NCI-H1105 (cell line): ENCODE results near the gene CNOT3.
"Not testable (repeated sequence)": the region's sequence is repeated elsewhere in the genome, so short reads cannot be mapped to it uniquely, and the experiment has no call there.

Source experiments
- DNase-seq: peaks from one replicate; lab custom pipeline; 2025; lab: John Stamatoyannopoulos, UW

Gene CNOT3

GRCh38 chr19:54171736-54172431, 34.3 kb downstream of the CNOT3 start:
- not testable (repeated sequence) for DNase-seq

- peak; percentile 77 for DNase-seq
Observed at GRCh38 chr19:54172471-54173358, 35.2 kb downstream of the CNOT3 start, which contains the start of gene TMC4. TSS of gene TMC4 (minus strand) at chr19:54173160. CDS start at chr19:54173117, 43 bp downstream.

GRCh38 chr19:54173359-54173699, 35.8 kb downstream of the CNOT3 start:
- no peak for DNase-seq

- no peak for DNase-seq
Observed at GRCh38 chr19:54173951-54174834, 36.6 kb downstream of the CNOT3 start.

GRCh38 chr19:54178581-54179261, 41.2 kb downstream of the CNOT3 start:
- no peak for DNase-seq

- no peak for DNase-seq
Observed at GRCh38 chr19:54179262-54179852, 41.8 kb downstream of the CNOT3 start.

- DNase-seq: peak; percentile 30
Observed at GRCh38 chr19:54179921-54180461, 42.4 kb downstream of the CNOT3 start.

- DNase-seq: no peak
Observed at GRCh38 chr19:54180691-54181091, 43.1 kb downstream of the CNOT3 start.

GRCh38 chr19:54181894-54182293, 44.3 kb downstream of the CNOT3 start:
- not testable (repeated sequence) for DNase-seq

GRCh38 chr19:54183431-54183830, 45.9 kb downstream of the CNOT3 start:
- DNase-seq: no peak

GRCh38 chr19:54186351-54186750, 48.8 kb downstream of the CNOT3 start:
- no peak for DNase-seq

GRCh38 chr19:54186934-54187381, 49.4 kb downstream of the CNOT3 start:
- DNase-seq: no peak

GRCh38 chr19:54188215-54188871, 50.8 kb downstream of the CNOT3 start:
- DNase-seq: no peak

- no peak for DNase-seq
Observed at GRCh38 chr19:54189145-54189734, 51.7 kb downstream of the CNOT3 start, which contains the start of gene MBOAT7. TSS of gene MBOAT7 (minus strand) at chr19:54189580. CDS start at chr19:54188508, 1,072 bp downstream.

- peak; percentile 100 for DNase-seq
Observed at GRCh38 chr19:54189735-54190502, 52.4 kb downstream of the CNOT3 start.

- peak; percentile 100 for DNase-seq
Observed at GRCh38 chr19:54190503-54191010, 53.0 kb downstream of the CNOT3 start.

- DNase-seq: peak; percentile 90
Observed at GRCh38 chr19:54191011-54191810, 53.6 kb downstream of the CNOT3 start, which contains the start of gene TSEN34. TSS of gene TSEN34 (plus strand) at chr19:54191308. CDS start at chr19:54191365, 57 bp downstream.
